Measurements from ENCODE around the gene NLRP3. TPM values are rescaled to one million over a fixed set of nuclear protein-coding genes. Genes with fewer than 3 reads are reported as not detected.
"Not testable (repeated sequence)": the region's sequence is repeated elsewhere in the genome, so short reads cannot be mapped to it uniquely, and the experiment has no call there.

The NLRP3 gene
- total RNA-seq, 1 donor from 2014 or later = 0.66 TPM

- H3K27ac ChIP-seq (replicated peaks) = no peak overlapping the region
- intact Hi-C loops (cut with micrococcal nuclease) = no loop called here
- H3K4me1 ChIP-seq = no peaks in the 10 kb centered on the region
- H3K4me3 ChIP-seq = no peak overlapping the region
- no peak for DNase-seq
- H3K9me3 ChIP-seq (replicated peaks) = peaks cover 18% of the 10 kb centered on the region
- no peaks in the 10 kb centered on the region for H3K36me3 ChIP-seq
- TF ChIP-seq CTCF (IDR thresholded peaks at IDR 0.05; ENCODE audit: borderline replicate concordance) = no peak
- H3K27me3 ChIP-seq (ENCODE audit: low read depth) = no peaks in the 10 kb centered on the region
These were observed 59.8 kb downstream of the NLRP3 start for GRCh38 chr1:247475793-247476192.

- H3K4me3 ChIP-seq; H3K27me3 ChIP-seq (ENCODE audit: low read depth); DNase-seq; H3K27ac ChIP-seq (replicated peaks); intact Hi-C loops (cut with micrococcal nuclease); H3K36me3 ChIP-seq; H3K4me1 ChIP-seq: not testable (repeated sequence)
- H3K9me3 ChIP-seq (replicated peaks) = peaks cover 18% of the 10 kb centered on the region
These were observed 60.5 kb downstream of the NLRP3 start for GRCh38 chr1:247476328-247477058.

- Histone ChIP-seq H3K27ac (replicated peaks) (no peak overlapping the region), H3K27me3 (ENCODE audit: low read depth) (no peaks in the 10 kb centered on the region), H3K9me3 (replicated peaks) (no peaks in the 10 kb centered on the region), H3K4me1 (no peaks in the 10 kb centered on the region), H3K4me3 (no peak overlapping the region), H3K36me3 (no peaks in the 10 kb centered on the region)
- no peak for DNase-seq
- no peak for TF ChIP-seq CTCF (IDR thresholded peaks at IDR 0.05; ENCODE audit: borderline replicate concordance)
- intact Hi-C loops (cut with micrococcal nuclease) = loop anchor here (10.0 kb wide), 1 partner anchor 88 kb away; no protein-coding TSS in a partner anchor
These were observed 66.8 kb downstream of the NLRP3 start for GRCh38 chr1:247482747-247483146.

GRCh38 chr1:247487057-247487456, 71.1 kb downstream of the NLRP3 start:
- intact Hi-C loops (cut with micrococcal nuclease) = loop anchor here (10.0 kb wide), 1 partner anchor 92 kb away; no protein-coding TSS in a partner anchor
- H3K4me1 ChIP-seq = no peaks in the 10 kb centered on the region
- H3K27ac ChIP-seq (replicated peaks) = no peak overlapping the region
- no peaks in the 10 kb centered on the region for H3K9me3 ChIP-seq (replicated peaks)
- peak; percentile 56 for TF ChIP-seq CTCF (IDR thresholded peaks at IDR 0.05; ENCODE audit: borderline replicate concordance)
- H3K36me3 ChIP-seq = no peaks in the 10 kb centered on the region
- no peak for DNase-seq
- H3K4me3 ChIP-seq = no peak overlapping the region
- peaks cover 38% of the 10 kb centered on the region for H3K27me3 ChIP-seq (ENCODE audit: low read depth)

GRCh38 chr1:247491328-247491727, 75.4 kb downstream of the NLRP3 start:
- intact Hi-C loops (cut with micrococcal nuclease) = no loop called here
- no peaks in the 10 kb centered on the region for H3K4me1 ChIP-seq
- H3K27ac ChIP-seq (replicated peaks) = no peak overlapping the region
- no peak overlapping the region for H3K4me3 ChIP-seq
- no peaks in the 10 kb centered on the region for H3K9me3 ChIP-seq (replicated peaks)
- no peaks in the 10 kb centered on the region for H3K36me3 ChIP-seq
- peaks cover 68% of the 10 kb centered on the region for H3K27me3 ChIP-seq (ENCODE audit: low read depth)
- no peak for DNase-seq
- no peak for TF ChIP-seq CTCF (IDR thresholded peaks at IDR 0.05; ENCODE audit: borderline replicate concordance)

- H3K27me3 ChIP-seq (ENCODE audit: low read depth) = peaks cover 66% of the 10 kb centered on the region
- no peak for TF ChIP-seq CTCF (IDR thresholded peaks at IDR 0.05; ENCODE audit: borderline replicate concordance)
- no peak overlapping the region for H3K4me3 ChIP-seq
- DNase-seq = no peak
- H3K27ac ChIP-seq (replicated peaks) = no peak overlapping the region
- H3K36me3 ChIP-seq = no peaks in the 10 kb centered on the region
- H3K9me3 ChIP-seq (replicated peaks) = no peaks in the 10 kb centered on the region
- intact Hi-C loops (cut with micrococcal nuclease) = no loop called here
- H3K4me1 ChIP-seq = no peaks in the 10 kb centered on the region
These were observed 77.1 kb downstream of the NLRP3 start for GRCh38 chr1:247493106-247493505.

Measured in left ventricle myocardium inferior (tissue), 1 donor.